Panc1 (cell line): ENCODE data around the gene ONECUT2. TPM values are rescaled to one million over a fixed set of nuclear protein-coding genes. Genes with fewer than 3 reads are reported as not detected.

ENCODE experiments used
- ATAC-seq: fragments of 200-7000 bp; cut with Tn5 transposase; 2 replicates; pipeline ENCODE4 v1.9.1; 2020; ENCODE audit warnings: mild to moderate bottlenecking, moderate library complexity
- BruUV-seq: library from RNA; stranded (reverse); fragments of 400-500 nt; replicated peaks from 2 replicates; lab custom pipeline; 2021; lab: Mats Ljungman, UMichigan
- CTCF ChIA-PET: fragments of 300-600 bp; sonication (Branson Sonifier 250); formaldehyde crosslinking; loops from one replicate; lab custom pipeline; 2022; ENCODE audit warnings: antibody characterized with exemption; lab: Charles Lee
- POLR2A ChIA-PET: fragments of 300-600 bp; sonication (Branson Sonifier 250); formaldehyde crosslinking; loops from one replicate; lab custom pipeline; 2022; ENCODE audit warnings: antibody characterized with exemption; lab: Charles Lee
- DNase-seq: peaks from one replicate; pipeline ENCODE4 v3.0.0-alpha.2; 2010; ENCODE audit warnings: low read depth, low spot score
- H3K27ac ChIP-seq: 2 replicates; pipeline ENCODE4 v1.5.1; 2011; ENCODE audit warnings: mild to moderate bottlenecking, low read length, inconsistent platforms
- H3K27me3 ChIP-seq: fragments of 200-500 bp; sonication (Bioruptor generic); 2 replicates; pipeline ENCODE4 v1.6.0; 2014; ENCODE audit warnings: low read length, inconsistent platforms; ENCODE audit not compliant: control insufficient read depth, insufficient read depth
- H3K36me3 ChIP-seq: fragments of 200-500 bp; sonication (Bioruptor generic); 2 replicates; pipeline ENCODE4 v1.5.1; 2014; ENCODE audit warnings: inconsistent platforms, mild to moderate bottlenecking, low read length, moderate library complexity; ENCODE audit not compliant: control insufficient read depth, insufficient read depth
- H3K4me1 ChIP-seq: 2 replicates; pipeline ENCODE4 v1.5.1; 2011; ENCODE audit warnings: inconsistent platforms, mild to moderate bottlenecking, low read length, moderate library complexity; ENCODE audit not compliant: control insufficient read depth, insufficient read depth
- H3K4me3 ChIP-seq, 2 experiments: 2 replicates each; pipeline ENCODE4 v1.5.1; 2011 to 2012; ENCODE audit warnings: low read depth in 2 of 2, low read length in 2 of 2, mild to moderate bottlenecking in 2 of 2, inconsistent platforms in 1 of 2, moderate library complexity in 1 of 2
- H3K9me3 ChIP-seq: fragments of 200-500 bp; sonication (Bioruptor generic); 2 replicates; pipeline ENCODE4 v1.5.1; 2014; ENCODE audit warnings: low read depth, mild to moderate bottlenecking, inconsistent platforms, low read length, moderate library complexity; ENCODE audit not compliant: control insufficient read depth, insufficient read depth
- CTCF ChIP-seq: fragments of 450-650 bp; IDR thresholded peaks from 2 replicates; pipeline ENCODE4 v1.5.1; 2017; ENCODE audit warnings: mild to moderate bottlenecking
- POLR2AphosphoS5 ChIP-seq: IDR thresholded peaks from 2 replicates; pipeline ENCODE4 v1.6.1; 2012; ENCODE audit warnings: mild to moderate bottlenecking, low read depth, low read length, moderate library complexity
- REST ChIP-seq, 2 experiments: IDR thresholded peaks; 2 replicates each; pipeline ENCODE4 v1.6.1; 2011 to 2012; ENCODE audit warnings: low read depth in 2 of 2, control low read depth in 1 of 2, low read length in 1 of 2, mild to moderate bottlenecking in 1 of 2, moderate library complexity in 1 of 2; ENCODE audit not compliant: insufficient read depth in 1 of 2
- SIN3A ChIP-seq: IDR thresholded peaks from 2 replicates; pipeline ENCODE4 v1.6.1; 2012; ENCODE audit warnings: low read depth, mild to moderate bottlenecking, low read length, moderate library complexity, borderline replicate concordance; ENCODE audit not compliant: insufficient read depth
- TCF7L2 ChIP-seq: IDR thresholded peaks from 2 replicates; pipeline ENCODE4 v1.6.1; 2011; ENCODE audit warnings: mild to moderate bottlenecking, low read depth, low read length, inconsistent platforms
- in situ Hi-C: cut with HindIII; loops from 2 replicates; pipeline ENCODE4 v1.10.0; 2016; ENCODE audit warnings: low sequenced_read_pairs, low pct_unique_long_range_greater_than_20kb
- intact Hi-C: fragments of 100-400 bp; cut with micrococcal nuclease; formaldehyde crosslinking; loops from one replicate; pipeline ENCODE4 v1.10.0; 2022; ENCODE audit not compliant: unreplicated experiment
- total RNA-seq: library from RNA; stranded (reverse); gene quantifications from one replicate; pipeline ENCODE4 v1.2.1, GENCODE V29; 2021; ENCODE audit not compliant: unreplicated experiment

ONECUT2 gene
- total RNA-seq, 1 experiment from 2014 or later: 0.59 TPM

GRCh38 chr18:57538614-57539013 is 103.4 kb downstream of the ONECUT2 start:
- Histone ChIP-seq H3K27me3 (no peaks in the 10 kb centered on the region), H3K36me3 (no peaks in the 10 kb centered on the region), H3K4me1 (no peaks in the 10 kb centered on the region), H3K9me3 (no peaks in the 10 kb centered on the region), H3K4me3 (no peak overlapping the region), H3K27ac (no peak overlapping the region)
- no TSS peak for BruUV-seq
- ATAC-seq: no peak
- ChIA-PET POLR2A (no interaction called here), CTCF (no interaction called here)
- intact Hi-C loops (no loop called here), in situ Hi-C loops (no loop called here)
- no peak for TF ChIP-seq REST (IDR thresholded peaks at IDR 0.05; ENCODE audit: insufficient read depth in 1 of 2, low read depth in 2 of 2, low read length in 1 of 2)
- no peak for TF ChIP-seq SIN3A
- no peak for TF ChIP-seq POLR2AphosphoS5
- TF ChIP-seq CTCF: no peak
- no peak for TF ChIP-seq TCF7L2
- no peak for DNase-seq

GRCh38 chr18:57539702-57540101 is 104.5 kb downstream of the ONECUT2 start:
- no peaks in the 10 kb centered on the region for H3K4me1 ChIP-seq
- intact Hi-C loops (no loop called here), in situ Hi-C loops (no loop called here)
- no peak for DNase-seq
- no TSS peak for BruUV-seq
- no peaks in the 10 kb centered on the region for H3K27me3 ChIP-seq
- CTCF ChIA-PET: no interaction called here
- H3K9me3 ChIP-seq: no peaks in the 10 kb centered on the region
- ATAC-seq: no peak
- H3K36me3 ChIP-seq: no peaks in the 10 kb centered on the region
- H3K27ac ChIP-seq: no peak overlapping the region
- POLR2A ChIA-PET: no interaction called here
- no peak for TF ChIP-seq REST (IDR thresholded peaks at IDR 0.05; ENCODE audit: insufficient read depth in 1 of 2, low read depth in 2 of 2, low read length in 1 of 2)
- TF ChIP-seq POLR2AphosphoS5: no peak
- no peak for TF ChIP-seq TCF7L2
- TF ChIP-seq CTCF: no peak
- no peak for TF ChIP-seq SIN3A
- H3K4me3 ChIP-seq: no peak overlapping the region

Other genes with a start within 250 kb of the ONECUT2 start
- not detected for gene ST8SIA3, start 82.8 kb upstream of the ONECUT2 start, total RNA-seq
- gene FECH, start 151.3 kb downstream of the ONECUT2 start, total RNA-seq: 25.2 TPM
- 121 TPM for gene NARS1, start 186.5 kb downstream of the ONECUT2 start, total RNA-seq